Liver (tissue), 3 donors: ENCODE data around the gene DNAH6.

Experiments used
- EGR1 ChIP-seq, 2 donors: IDR thresholded peaks; 2 replicates each; pipeline ENCODE4 v1.6.1; 2016 to 2018; ENCODE audit warnings: antibody characterized with exemption in 2 of 2, low read depth in 2 of 2
- GABPA ChIP-seq, 2 donors: IDR thresholded peaks in 1 of 2; conservative IDR thresholded peaks in 1 of 2; 2 replicates each; pipeline ENCODE4 v1.6.1; 2016; ENCODE audit warnings: antibody characterized with exemption in 2 of 2, mild to moderate bottlenecking in 1 of 2, moderate library complexity in 1 of 2
- HNF4G ChIP-seq: IDR thresholded peaks from 2 replicates; pipeline ENCODE4 v1.6.1; 2016; ENCODE audit warnings: antibody characterized with exemption
- RAD21 ChIP-seq, 2 donors: IDR thresholded peaks; 2 replicates each; pipeline ENCODE4 v1.6.1; 2016; ENCODE audit warnings: antibody characterized with exemption in 2 of 2, mild to moderate bottlenecking in 2 of 2
- RXRA ChIP-seq, 2 donors: IDR thresholded peaks; 2 replicates each; pipeline ENCODE4 v1.6.1; 2017 to 2018; ENCODE audit warnings: antibody characterized with exemption in 2 of 2, mild to moderate bottlenecking in 1 of 2
- TAF1 ChIP-seq: conservative IDR thresholded peaks from 2 replicates; pipeline ENCODE4 v1.6.1; 2016; ENCODE audit warnings: antibody characterized with exemption, mild to moderate bottlenecking
- YY1 ChIP-seq: IDR thresholded peaks from 2 replicates; pipeline ENCODE4 v1.6.1; 2016; ENCODE audit warnings: antibody characterized with exemption, mild to moderate bottlenecking
- TF ChIP-seq, protein P1 (sequence below): IDR thresholded peaks from 2 replicates; pipeline ENCODE4 v1.6.1; 2016; ENCODE audit warnings: antibody characterized with exemption
- TF ChIP-seq, protein P2 (sequence below): IDR thresholded peaks from 2 replicates; pipeline ENCODE4 v1.6.1; 2016; ENCODE audit warnings: antibody characterized with exemption, mild to moderate bottlenecking
- TF ChIP-seq, protein P3 (sequence below): IDR thresholded peaks from 2 replicates; pipeline ENCODE4 v1.6.1; 2016; ENCODE audit warnings: antibody characterized with exemption
- TF ChIP-seq, protein P4 (sequence below): fragments of 150-350 bp; IDR thresholded peaks from 2 replicates; pipeline ENCODE4 v1.5.1; 2017; ENCODE audit warnings: improper control_type of control experiment, low read depth, low read length; ENCODE audit not compliant: missing input control
- donor health status: healthy.
- donor health status: healthy.

DNA sequence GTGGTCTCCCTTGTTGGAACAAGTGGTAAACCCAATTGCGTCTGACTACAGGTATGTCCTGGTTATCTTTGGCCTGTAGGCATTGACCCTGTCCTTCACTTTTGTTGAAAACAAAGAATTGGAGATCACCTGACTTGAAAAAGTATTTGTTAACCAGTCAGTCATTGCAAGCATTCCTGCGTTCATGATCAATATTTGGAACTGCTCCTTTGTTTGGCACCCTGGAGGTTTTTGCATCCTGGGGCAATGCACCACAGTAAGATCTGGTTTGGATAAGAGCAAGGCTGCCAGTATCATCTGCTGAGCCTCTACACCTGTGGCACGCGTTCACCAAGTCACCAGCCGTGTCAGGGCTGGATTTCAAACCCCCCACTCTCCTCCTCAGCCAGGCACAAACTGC lies 115.7 kb downstream of the DNAH6 start:
- TF ChIP-seq, protein P1, sequence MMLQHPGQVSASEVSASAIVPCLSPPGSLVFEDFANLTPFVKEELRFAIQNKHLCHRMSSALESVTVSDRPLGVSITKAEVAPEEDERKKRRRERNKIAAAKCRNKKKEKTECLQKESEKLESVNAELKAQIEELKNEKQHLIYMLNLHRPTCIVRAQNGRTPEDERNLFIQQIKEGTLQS, result no peak
- TF ChIP-seq, protein P2, sequence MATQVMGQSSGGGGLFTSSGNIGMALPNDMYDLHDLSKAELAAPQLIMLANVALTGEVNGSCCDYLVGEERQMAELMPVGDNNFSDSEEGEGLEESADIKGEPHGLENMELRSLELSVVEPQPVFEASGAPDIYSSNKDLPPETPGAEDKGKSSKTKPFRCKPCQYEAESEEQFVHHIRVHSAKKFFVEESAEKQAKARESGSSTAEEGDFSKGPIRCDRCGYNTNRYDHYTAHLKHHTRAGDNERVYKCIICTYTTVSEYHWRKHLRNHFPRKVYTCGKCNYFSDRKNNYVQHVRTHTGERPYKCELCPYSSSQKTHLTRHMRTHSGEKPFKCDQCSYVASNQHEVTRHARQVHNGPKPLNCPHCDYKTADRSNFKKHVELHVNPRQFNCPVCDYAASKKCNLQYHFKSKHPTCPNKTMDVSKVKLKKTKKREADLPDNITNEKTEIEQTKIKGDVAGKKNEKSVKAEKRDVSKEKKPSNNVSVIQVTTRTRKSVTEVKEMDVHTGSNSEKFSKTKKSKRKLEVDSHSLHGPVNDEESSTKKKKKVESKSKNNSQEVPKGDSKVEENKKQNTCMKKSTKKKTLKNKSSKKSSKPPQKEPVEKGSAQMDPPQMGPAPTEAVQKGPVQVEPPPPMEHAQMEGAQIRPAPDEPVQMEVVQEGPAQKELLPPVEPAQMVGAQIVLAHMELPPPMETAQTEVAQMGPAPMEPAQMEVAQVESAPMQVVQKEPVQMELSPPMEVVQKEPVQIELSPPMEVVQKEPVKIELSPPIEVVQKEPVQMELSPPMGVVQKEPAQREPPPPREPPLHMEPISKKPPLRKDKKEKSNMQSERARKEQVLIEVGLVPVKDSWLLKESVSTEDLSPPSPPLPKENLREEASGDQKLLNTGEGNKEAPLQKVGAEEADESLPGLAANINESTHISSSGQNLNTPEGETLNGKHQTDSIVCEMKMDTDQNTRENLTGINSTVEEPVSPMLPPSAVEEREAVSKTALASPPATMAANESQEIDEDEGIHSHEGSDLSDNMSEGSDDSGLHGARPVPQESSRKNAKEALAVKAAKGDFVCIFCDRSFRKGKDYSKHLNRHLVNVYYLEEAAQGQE, result peak; percentile 38
- TF ChIP-seq EGR1 (IDR thresholded peaks at IDR 0.05; ENCODE audit: low read depth in 2 of 2) (no peak), HNF4G (no peak), YY1 (peak; percentile 61), GABPA (IDR thresholded peaks at IDR 0.05 in 1 of 2, conservative IDR thresholded peaks at IDR 0.05 in 1 of 2) (no peak), RAD21 (IDR thresholded peaks at IDR 0.05) (peak; percentile 56 to 70), TAF1 (no peak), RXRA (IDR thresholded peaks at IDR 0.05) (peak; percentile 96 to 99)
- TF ChIP-seq, protein P3, sequence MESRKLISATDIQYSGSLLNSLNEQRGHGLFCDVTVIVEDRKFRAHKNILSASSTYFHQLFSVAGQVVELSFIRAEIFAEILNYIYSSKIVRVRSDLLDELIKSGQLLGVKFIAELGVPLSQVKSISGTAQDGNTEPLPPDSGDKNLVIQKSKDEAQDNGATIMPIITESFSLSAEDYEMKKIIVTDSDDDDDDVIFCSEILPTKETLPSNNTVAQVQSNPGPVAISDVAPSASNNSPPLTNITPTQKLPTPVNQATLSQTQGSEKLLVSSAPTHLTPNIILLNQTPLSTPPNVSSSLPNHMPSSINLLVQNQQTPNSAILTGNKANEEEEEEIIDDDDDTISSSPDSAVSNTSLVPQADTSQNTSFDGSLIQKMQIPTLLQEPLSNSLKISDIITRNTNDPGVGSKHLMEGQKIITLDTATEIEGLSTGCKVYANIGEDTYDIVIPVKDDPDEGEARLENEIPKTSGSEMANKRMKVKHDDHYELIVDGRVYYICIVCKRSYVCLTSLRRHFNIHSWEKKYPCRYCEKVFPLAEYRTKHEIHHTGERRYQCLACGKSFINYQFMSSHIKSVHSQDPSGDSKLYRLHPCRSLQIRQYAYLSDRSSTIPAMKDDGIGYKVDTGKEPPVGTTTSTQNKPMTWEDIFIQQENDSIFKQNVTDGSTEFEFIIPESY, result peak; percentile 57
- TF ChIP-seq, protein P4, sequence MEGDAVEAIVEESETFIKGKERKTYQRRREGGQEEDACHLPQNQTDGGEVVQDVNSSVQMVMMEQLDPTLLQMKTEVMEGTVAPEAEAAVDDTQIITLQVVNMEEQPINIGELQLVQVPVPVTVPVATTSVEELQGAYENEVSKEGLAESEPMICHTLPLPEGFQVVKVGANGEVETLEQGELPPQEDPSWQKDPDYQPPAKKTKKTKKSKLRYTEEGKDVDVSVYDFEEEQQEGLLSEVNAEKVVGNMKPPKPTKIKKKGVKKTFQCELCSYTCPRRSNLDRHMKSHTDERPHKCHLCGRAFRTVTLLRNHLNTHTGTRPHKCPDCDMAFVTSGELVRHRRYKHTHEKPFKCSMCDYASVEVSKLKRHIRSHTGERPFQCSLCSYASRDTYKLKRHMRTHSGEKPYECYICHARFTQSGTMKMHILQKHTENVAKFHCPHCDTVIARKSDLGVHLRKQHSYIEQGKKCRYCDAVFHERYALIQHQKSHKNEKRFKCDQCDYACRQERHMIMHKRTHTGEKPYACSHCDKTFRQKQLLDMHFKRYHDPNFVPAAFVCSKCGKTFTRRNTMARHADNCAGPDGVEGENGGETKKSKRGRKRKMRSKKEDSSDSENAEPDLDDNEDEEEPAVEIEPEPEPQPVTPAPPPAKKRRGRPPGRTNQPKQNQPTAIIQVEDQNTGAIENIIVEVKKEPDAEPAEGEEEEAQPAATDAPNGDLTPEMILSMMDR, result no peak
